Measurements from ENCODE around the gene VWF. TPM values are rescaled to one million over a fixed set of nuclear protein-coding genes. Genes with fewer than 3 reads are reported as not detected.

The VWF gene
- total and polyA plus RNA-seq, 7 donors, result 0.60 to 98.0 (median 42.2) TPM

GRCh38 chr12:6167327-6168280 is 43.1 kb upstream of the VWF start:
- H3K27me3 ChIP-seq, result no peaks in the 10 kb centered on the region
- H3K27ac ChIP-seq, result peak overlapping the region; percentile 24 to 79 (median 64)
- H3K4me3 ChIP-seq, result no peak overlapping the region
- TF ChIP-seq EP300 (IDR thresholded peaks at IDR 0.05) (peak in 1 of 4 donors; percentile 80), POLR2AphosphoS5 (IDR thresholded peaks at IDR 0.05) (peak in 3 of 4 donors; percentile 26 to 81 (median 53)), POLR2A (IDR thresholded peaks at IDR 0.05) (no peak), CTCF (IDR thresholded peaks at IDR 0.05) (no peak)
- 61 to 77% methylated on average over 17 of the region's 17 CpGs for WGBS, 2 donors
- DNase-seq, result peak; percentile 79
- no peaks in the 10 kb centered on the region for H3K36me3 ChIP-seq
- intact Hi-C loops (cut with DNase I), result no loop called here
- H3K4me1 ChIP-seq, result peaks cover 0 to 18% (median 13%) of the 10 kb centered on the region in 4 donors
- H3K9me3 ChIP-seq, result no peaks in the 10 kb centered on the region

- Histone ChIP-seq H3K9me3 (no peaks in the 10 kb centered on the region), H3K27ac (peak overlapping the region; percentile 24 to 79 (median 64)), H3K27me3 (no peaks in the 10 kb centered on the region), H3K4me1 (peaks cover 0 to 18% (median 13%) of the 10 kb centered on the region in 4 donors), H3K36me3 (no peaks in the 10 kb centered on the region), H3K4me3 (no peak overlapping the region)
- TF ChIP-seq CTCF (IDR thresholded peaks at IDR 0.05) (no peak), EP300 (IDR thresholded peaks at IDR 0.05) (no peak), POLR2A (IDR thresholded peaks at IDR 0.05) (no peak), POLR2AphosphoS5 (IDR thresholded peaks at IDR 0.05) (no peak)
- intact Hi-C loops (cut with DNase I), result no loop called here
- 75 to 90% methylated on average over 6 of the region's 6 CpGs for WGBS, 2 donors
- DNase-seq, result no peak
Measured at GRCh38 chr12:6166808-6167207, 42.3 kb upstream of the VWF start.

GRCh38 chr12:6165395-6165794 is 40.9 kb upstream of the VWF start:
- 85 to 86% methylated on average over 2 of the region's 2 CpGs for WGBS, 2 donors
- Histone ChIP-seq H3K4me3 (no peak overlapping the region), H3K36me3 (no peaks in the 10 kb centered on the region), H3K9me3 (no peaks in the 10 kb centered on the region), H3K27me3 (no peaks in the 10 kb centered on the region), H3K27ac (no peak overlapping the region), H3K4me1 (peaks cover 0 to 29% (median 13%) of the 10 kb centered on the region in 4 donors)
- no peak for DNase-seq
- TF ChIP-seq CTCF (IDR thresholded peaks at IDR 0.05), result no peak
- intact Hi-C loops (cut with DNase I), result no loop called here

- DNase-seq, result no peak
- Histone ChIP-seq H3K27me3 (no peaks in the 10 kb centered on the region), H3K36me3 (no peaks in the 10 kb centered on the region), H3K4me3 (no peak overlapping the region), H3K4me1 (peaks cover 0 to 29% (median 13%) of the 10 kb centered on the region in 4 donors), H3K9me3 (no peaks in the 10 kb centered on the region), H3K27ac (no peak overlapping the region)
- intact Hi-C loops (cut with DNase I), result no loop called here
- TF ChIP-seq POLR2A (IDR thresholded peaks at IDR 0.05), result no peak
- TF ChIP-seq EP300 (IDR thresholded peaks at IDR 0.05), result no peak
- WGBS, 2 donors, result 90 to 91% methylated on average over 8 of the region's 8 CpGs
Measured at GRCh38 chr12:6163416-6164060, 39.1 kb upstream of the VWF start.

All from sigmoid colon (tissue), 7 donors.